HG03196 (cell line): ENCODE data around the gene GRHL1.

Experiments used
- ATAC-seq: cut with Tn5 transposase; IDR thresholded peaks from one replicate; pipeline ENCODE4 v1.9.1; 2021; ENCODE audit not compliant: unreplicated experiment

GRHL1 gene

DNA sequence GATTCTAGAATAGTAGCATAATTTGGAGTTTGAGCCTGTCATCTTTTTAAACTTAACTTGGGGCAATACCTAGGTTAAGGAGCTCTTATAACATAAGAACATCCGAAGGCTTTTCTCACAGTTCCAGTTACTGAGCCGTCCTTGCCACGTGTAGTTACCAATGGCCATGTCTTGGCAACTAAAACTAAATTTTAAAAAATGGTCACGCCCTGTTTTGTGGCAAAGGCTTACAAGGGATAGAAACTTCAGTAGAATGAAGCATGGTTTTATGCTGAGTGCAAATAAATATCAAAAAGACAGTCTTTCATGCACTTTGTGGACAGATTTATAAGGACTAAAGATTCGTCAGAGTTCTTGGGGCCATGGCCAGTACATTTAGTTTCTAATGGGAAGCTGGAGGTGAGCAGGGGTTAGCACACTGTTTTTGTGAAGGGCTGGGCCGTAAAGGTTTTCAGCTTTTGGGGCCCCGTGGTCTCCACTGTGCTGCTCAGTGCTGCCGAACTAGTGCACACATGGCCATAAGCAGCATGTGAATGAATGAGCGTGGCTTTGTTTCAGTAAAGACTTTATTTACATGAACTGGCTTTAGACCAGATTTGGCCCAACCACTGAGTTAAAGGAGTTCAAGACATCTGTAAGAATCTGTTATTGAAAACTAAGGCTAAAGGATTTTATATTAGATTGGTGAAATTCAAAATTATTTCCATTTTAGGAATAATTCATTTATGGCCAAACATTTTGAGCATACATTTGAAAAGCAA, 41.1 kb downstream of the GRHL1 start:
- ATAC-seq, result no peak

DNA sequence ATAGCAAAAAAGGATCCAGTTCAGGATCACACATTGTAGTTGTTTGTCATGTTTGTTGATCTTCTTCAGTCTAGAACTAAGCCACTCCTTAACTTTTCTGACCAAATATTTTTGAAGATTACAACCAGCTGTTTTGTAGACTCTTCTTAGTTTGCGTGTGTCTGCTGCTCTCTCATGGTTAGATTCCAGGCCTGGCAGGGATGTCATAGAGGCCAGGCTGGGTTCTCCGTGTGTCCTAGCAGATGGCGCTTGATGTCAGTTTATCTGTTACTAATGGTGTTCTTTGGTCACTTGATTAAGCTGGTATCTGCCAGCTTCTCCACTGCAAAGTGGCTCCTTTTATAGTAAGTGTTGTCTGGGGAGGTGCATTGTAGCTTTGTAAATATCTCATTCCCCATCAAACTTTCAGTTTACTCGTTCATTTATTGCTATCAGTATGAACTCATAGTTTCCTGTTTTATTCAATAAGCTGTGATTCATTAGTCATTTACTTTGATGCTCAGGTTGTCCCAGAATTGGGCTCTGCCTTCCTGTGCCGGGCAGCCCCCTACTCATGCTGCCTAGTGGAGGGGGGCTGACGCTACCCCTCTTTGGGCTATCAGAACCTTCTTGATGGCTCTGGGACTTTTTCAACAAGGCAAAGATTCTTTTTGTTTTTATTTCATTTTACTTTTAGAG, 42.1 kb downstream of the GRHL1 start:
- ATAC-seq, result no peak

DNA sequence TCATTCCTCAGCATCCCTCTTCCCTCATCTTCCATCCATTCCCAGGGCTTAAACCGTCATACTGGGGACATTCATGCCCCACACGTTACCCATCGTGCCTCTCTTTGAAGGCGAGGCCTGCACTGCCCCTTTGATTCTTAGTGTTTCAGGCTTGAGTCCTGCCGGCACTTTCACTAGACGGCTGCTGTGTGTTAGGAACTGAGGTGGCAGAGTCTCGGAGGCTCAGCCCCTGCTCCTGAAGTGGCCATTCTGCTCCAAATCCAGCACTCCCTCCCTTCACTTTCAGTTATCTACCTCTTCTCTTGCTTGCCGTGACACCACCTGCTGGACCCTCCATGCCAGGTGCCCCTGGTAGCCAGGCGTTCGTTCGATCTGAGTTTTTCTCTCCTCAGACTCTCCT, 43.0 kb downstream of the GRHL1 start:
- no peak for ATAC-seq

DNA sequence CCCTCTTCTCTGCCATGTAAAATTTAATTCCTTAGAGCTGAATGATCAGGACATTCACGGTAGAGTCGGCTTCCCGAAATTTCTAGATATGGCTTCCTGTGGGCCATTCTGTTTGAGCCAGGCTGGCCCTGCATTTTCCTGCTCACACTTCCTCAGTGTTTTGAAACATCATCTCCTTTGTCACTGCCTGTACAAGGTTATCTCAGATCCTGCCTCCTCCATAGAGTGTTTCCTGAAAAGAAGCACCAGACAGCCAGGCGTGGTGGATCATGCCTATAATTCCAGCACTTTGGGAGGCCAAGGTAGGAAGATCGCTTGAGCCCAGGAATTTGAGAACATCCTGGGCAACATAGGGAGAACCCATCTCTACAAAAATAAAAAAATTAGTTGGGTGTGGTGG, 43.6 kb downstream of the GRHL1 start:
- ATAC-seq, result no peak

- no peak for ATAC-seq
These were observed 44.8 kb downstream of the GRHL1 start for GRCh38 chr2:9996321-9996720.

DNA sequence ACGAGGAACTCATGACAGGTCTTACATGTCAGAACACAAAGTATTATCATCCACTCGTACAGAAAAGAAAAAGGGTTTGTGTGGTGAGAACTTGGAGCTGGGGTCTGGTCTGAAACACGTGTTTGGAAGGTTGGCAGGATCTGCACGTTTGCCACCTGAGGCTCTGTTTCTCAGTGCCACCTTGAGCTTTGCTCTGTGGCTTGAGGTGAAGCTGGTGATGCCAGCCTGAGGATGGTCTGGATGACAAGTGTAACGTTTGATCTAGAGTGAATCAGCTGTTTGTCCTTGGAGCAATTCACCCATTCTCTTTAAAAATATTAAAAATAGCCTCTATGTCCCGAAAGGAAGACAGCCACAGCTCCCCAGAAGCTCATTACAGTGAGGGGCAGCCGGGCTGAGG, 46.4 kb downstream of the GRHL1 start:
- ATAC-seq, result no peak

DNA sequence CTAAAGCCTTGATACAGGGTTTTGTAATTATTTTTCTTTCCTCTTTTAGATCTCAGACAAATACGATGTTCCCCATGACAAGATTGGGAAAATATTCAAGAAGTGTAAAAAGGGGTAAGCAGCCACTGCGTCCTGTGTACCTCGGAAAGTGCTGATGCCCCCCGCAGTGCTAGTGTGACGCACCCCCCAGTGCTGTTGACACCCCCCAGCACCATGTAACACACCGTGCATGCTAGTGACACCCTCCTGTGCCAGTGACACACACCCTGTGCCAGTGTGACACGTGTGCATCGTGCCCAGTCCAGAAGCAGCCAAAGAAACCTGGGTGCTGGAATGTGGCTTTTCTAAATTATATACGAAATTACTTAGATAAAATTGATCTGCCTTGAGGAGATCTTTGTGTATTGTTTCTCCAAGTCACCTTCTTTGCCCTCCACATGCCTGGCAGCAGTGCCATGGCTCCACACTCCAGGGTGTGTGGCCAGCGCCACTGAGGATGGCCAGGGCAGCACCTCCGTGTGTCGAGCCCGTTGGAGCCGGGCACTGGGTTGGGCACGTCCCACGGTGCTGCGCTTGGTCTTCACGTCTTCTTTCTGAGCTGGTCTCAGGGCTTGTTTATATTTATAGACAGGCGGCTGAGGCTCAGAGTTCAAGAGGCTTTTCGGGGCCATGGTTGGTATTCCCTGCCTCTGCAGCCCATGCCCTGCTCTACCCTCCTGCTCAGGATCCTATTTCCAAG, 47.6 kb downstream of the GRHL1 start:
- ATAC-seq, result no peak

- ATAC-seq, result no peak
These were observed 48.2 kb downstream of the GRHL1 start for GRCh38 chr2:9999693-10000092.

DNA sequence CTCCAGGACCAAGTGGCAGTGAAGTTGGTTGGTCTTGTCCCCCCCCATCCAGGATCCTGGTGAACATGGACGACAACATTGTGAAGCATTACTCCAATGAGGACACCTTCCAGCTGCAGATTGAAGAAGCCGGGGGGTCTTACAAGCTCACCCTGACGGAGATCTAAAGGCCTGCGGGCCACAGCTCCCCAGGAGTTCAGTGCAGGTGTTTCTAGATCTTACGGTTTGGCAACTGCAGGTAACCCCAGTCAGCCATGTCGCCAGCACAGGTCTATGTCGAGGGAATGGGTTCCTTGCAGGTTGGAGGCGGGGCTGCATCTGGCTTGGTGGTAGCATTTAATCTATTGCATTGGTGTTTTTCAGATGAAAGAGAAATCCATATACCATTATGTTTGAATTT, 49.0 kb downstream of the GRHL1 start:
- no peak for ATAC-seq

GRCh38 chr2:10001586-10001985, 50.1 kb downstream of the GRHL1 start:
- ATAC-seq, result no peak

- no peak for ATAC-seq
These were observed 50.6 kb downstream of the GRHL1 start for GRCh38 chr2:10002109-10002508.

DNA sequence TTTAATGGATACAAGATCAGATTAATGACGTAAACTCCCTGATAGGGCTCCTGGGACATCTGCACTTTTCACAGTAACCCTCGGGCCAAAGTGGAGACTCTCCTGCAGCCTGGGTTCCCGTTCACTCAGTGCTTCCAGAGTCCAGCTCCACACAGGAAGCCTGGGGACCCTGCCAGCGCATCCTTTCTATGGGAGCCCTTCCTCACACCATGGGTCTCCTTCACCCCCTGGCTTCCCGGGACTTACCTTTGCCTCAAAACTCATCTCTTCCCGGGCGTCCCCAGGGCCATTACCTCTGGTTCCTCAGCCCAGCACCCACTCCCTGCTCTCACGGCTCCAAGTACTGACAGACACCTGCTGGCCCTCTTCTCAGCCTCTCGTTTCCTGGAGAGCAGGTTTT, 51.2 kb downstream of the GRHL1 start:
- ATAC-seq, result no peak

GRCh38 chr2:10003206-10004125, 52.0 kb downstream of the GRHL1 start:
- no peak for ATAC-seq

GRCh38 chr2:10004401-10004800, 52.9 kb downstream of the GRHL1 start:
- ATAC-seq, result no peak

- no peak for ATAC-seq
These were observed 53.3 kb downstream of the GRHL1 start for GRCh38 chr2:10004836-10005235.

GRCh38 chr2:10005461-10006235, 54.2 kb downstream of the GRHL1 start:
- ATAC-seq, result no peak

GRCh38 chr2:10006236-10007161, 55.0 kb downstream of the GRHL1 start:
- no peak for ATAC-seq

DNA sequence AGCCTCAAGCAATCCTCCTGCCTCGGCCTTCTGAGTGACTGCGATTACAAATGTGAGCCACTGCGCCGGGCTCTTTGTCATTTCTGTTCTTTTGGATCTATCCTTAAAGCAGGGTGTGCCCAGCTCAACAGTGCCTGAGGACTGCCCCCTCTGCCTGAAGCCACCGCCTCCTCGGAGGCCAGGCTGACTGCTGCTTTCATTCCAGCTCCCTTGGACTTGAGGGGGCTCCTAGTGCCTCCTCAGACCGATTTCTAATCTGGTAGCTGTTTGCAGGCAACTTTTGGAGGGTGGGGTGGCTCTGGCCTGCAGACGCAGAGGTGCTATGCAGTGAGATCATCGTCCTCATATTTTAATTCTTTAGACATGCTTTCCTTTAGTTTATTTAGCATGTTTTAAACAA, 55.9 kb downstream of the GRHL1 start:
- no peak for ATAC-seq
